Activated T-cell treated with anti-CD3 and anti-CD28 coated beads for 24 hours (primary cell): Measurements from ENCODE around the gene PPP1R18.
"Not testable (repeated sequence)": the region's sequence is repeated elsewhere in the genome, so short reads cannot be mapped to it uniquely, and the experiment has no call there.

Experiments
- DNase-seq: peaks from one replicate; pipeline ENCODE4 v3.0.0-alpha.2; 2020; ENCODE audit warnings: low read depth

The PPP1R18 gene

GRCh38 chr6:30686009-30686907 is at the start of gene PPP1R18:
Gene PPP1R18, minus strand, starts transcription at chr6:30686645. Its CDS starts 627 bp downstream, at chr6:30686018.
- peak; percentile 84 for DNase-seq

GRCh38 chr6:30735668-30736314 is 49.3 kb upstream of the PPP1R18 start:
- DNase-seq, result no peak

- no peak for DNase-seq
Observed at GRCh38 chr6:30732237-30732943, 45.9 kb upstream of the PPP1R18 start.

GRCh38 chr6:30730601-30731435 is 44.4 kb upstream of the PPP1R18 start:
- peak; percentile 83 for DNase-seq

GRCh38 chr6:30727920-30728553 is 41.6 kb upstream of the PPP1R18 start:
- no peak for DNase-seq

GRCh38 chr6:30726506-30727413 is 40.3 kb upstream of the PPP1R18 start:
- DNase-seq, result no peak

- no peak for DNase-seq
Observed at GRCh38 chr6:30725713-30726505, 39.5 kb upstream of the PPP1R18 start.

- DNase-seq, result no peak
Observed at GRCh38 chr6:30724906-30725667, 38.6 kb upstream of the PPP1R18 start.

GRCh38 chr6:30723843-30724741 is 37.6 kb upstream of the PPP1R18 start:
- DNase-seq, result not testable (repeated sequence)

- not testable (repeated sequence) for DNase-seq
Observed at GRCh38 chr6:30723159-30723842, 36.9 kb upstream of the PPP1R18 start.

GRCh38 chr6:30722280-30723112 is 36.1 kb upstream of the PPP1R18 start:
- peak; percentile 81 for DNase-seq

GRCh38 chr6:30722025-30722279 is 35.5 kb upstream of the PPP1R18 start:
- DNase-seq, result not testable (repeated sequence)

- DNase-seq, result peak; percentile 92
Observed at GRCh38 chr6:30721198-30722024, 35.0 kb upstream of the PPP1R18 start.

GRCh38 chr6:30720738-30721197 is 34.3 kb upstream of the PPP1R18 start:
- DNase-seq, result no peak
